ENCODE results near the gene ATP5F1D.
A peak's percentile ranks its signal among the peaks of the same experiment; 100 is the strongest.
"Not testable (repeated sequence)": the region's sequence is repeated elsewhere in the genome, so short reads cannot be mapped to it uniquely, and the experiment has no call there.

ATP5F1D gene

DNA sequence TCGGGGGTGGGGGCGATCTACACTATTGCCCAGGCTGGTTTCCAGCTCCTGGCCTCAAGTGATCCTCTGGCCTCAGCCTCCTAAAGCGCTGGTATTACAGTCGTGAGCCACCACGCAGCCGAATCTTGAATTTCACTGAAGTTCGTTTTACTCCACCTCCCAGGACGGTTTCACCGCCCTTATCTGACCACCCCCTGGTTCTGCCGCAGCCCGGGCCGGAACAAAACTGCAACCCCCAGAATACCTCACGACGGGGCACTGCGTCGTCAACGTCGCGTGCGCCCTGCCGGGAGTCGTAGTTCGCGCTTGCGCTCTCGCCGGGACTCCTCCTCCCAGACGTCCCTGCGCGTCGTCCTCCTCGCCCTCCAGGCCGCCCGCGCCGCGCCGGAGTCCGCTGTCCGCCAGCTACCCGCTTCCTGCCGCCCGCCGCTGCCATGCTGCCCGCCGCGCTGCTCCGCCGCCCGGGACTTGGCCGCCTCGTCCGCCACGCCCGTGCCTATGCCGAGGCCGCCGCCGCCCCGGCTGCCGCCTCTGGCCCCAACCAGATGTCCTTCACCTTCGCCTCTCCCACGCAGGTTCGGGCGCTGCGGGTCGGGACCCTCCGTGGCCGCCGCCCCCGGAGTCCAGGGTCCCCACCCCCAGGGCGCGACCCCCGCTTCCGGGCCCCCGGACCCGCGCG lies at the start of gene ATP5F1D:
TSS of gene ATP5F1D (plus strand) at position 335 of the 679 bp plus-strand sequence. CDS start at position 435, 100 bp downstream.
- peak; percentile 79 for DNase-seq (ENCODE audit: low read depth)

DNA sequence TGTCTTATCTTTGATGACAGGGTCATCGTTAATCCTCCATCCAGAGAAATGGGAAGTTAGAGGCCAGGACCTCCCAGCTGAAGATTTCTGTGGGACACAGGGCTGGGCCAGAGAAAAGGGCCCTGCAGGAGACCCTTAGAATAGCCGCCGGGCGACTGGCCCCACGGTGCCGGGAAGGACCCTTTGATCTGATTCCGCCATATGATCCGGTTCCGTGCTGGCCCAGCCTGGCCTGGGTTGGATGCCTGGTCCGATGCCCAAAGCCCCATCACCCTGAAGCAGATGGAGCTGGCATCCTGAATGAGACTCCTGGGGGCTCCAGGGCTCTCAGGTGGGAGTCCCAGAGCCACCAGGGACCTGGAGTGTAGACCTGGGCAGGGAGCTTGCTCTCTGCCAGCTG lies 42.0 kb upstream of the ATP5F1D start:
- no peak for DNase-seq (ENCODE audit: low read depth)

DNA sequence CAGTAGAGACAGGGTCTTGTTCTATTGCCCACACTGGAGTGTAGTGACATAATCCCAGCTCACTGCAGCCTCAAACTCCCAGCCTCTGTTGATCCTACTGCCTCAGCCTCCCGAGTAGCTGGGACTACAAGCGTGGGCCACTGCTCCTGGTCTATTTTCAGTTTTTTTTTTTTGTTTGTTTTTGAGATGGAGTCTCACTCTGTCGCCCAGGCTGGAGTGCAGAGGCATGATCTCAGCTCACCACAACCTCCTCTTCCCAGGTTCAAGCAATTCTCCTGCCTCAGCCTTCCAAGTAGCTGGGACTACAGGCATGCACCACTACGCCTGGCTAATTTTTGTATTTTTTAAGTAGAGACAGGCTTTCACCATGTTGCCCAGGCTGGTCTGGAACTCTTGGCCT lies 40.9 kb upstream of the ATP5F1D start:
- not testable (repeated sequence) for DNase-seq (ENCODE audit: low read depth)

DNA sequence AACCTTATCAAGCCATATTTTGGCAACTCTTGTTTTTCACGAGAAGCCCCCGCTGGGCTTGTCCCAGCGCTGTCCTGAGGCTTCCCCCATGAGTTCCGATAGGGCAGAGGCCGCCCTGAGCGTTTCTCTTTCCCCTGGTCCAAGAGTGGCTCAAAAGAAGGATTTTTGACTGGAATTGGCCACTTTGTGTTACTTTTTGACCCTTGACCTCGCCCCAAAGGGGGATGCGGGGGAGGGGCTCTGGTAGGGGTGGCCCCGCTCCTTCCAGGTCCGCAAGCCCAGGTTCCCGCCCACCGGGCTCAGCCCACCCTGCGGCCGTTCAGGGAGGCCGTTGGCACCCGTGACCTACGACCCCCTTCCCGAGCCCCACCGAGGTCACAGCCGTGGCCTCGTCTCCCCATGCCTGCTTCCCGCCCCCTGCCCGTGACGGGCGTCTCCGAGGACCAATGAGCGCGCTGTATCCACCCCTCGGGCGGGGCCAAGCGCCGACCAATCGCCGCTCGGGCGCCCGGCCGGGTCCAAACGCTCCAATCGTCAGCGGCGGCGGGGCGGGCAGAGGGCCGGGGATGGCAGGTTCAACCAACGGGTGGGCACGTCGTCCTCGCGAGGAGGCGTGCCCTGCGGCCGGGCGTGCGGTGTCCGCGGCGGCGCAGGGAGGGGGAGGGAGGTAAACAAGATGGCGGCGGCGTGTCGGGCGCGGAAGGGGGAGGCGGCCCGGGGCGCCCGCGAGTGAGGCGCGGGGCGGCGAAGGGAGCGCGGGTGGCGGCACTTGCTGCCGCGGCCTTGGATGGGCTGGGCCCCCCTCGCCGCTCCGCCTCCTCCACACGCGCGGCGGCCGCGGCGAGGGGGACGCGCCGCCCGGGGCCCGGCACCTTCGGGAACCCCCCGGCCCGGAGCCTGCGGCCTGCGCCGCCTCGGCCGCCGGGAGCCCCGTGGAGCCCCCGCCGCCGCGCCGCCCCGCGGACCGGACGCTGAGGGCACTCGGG lies 36.1 kb upstream of the ATP5F1D start, which contains the start of gene STK11:
TSS of gene STK11 (plus strand) at position 665 of the 986 bp plus-strand sequence. CDS start 1,136 bp downstream, outside the sequence.
- peak; percentile 98 for DNase-seq (ENCODE audit: low read depth)

DNA sequence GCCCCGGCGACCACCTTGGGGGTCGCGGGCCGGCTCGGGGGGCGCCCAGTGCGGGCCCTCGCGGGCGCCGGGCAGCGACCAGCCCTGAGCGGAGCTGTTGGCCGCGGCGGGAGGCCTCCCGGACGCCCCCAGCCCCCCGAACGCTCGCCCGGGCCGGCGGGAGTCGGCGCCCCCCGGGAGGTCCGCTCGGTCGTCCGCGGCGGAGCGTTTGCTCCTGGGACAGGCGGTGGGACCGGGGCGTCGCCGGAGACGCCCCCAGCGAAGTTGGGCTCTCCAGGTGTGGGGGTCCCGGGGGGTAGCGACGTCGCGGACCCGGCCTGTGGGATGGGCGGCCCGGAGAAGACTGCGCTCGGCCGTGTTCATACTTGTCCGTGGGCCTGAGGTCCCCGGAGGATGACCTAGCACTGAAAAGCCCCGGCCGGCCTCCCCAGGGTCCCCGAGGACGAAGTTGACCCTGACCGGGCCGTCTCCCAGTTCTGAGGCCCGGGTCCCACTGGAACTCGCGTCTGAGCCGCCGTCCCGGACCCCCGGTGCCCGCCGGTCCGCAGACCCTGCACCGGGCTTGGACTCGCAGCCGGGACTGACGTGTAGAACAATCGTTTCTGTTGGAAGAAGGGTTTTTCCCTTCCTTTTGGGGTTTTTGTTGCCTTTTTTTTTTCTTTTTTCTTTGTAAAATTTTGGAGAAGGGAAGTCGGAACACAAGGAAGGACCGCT lies 35.2 kb upstream of the ATP5F1D start:
- DNase-seq (ENCODE audit: low read depth) = no peak

DNA sequence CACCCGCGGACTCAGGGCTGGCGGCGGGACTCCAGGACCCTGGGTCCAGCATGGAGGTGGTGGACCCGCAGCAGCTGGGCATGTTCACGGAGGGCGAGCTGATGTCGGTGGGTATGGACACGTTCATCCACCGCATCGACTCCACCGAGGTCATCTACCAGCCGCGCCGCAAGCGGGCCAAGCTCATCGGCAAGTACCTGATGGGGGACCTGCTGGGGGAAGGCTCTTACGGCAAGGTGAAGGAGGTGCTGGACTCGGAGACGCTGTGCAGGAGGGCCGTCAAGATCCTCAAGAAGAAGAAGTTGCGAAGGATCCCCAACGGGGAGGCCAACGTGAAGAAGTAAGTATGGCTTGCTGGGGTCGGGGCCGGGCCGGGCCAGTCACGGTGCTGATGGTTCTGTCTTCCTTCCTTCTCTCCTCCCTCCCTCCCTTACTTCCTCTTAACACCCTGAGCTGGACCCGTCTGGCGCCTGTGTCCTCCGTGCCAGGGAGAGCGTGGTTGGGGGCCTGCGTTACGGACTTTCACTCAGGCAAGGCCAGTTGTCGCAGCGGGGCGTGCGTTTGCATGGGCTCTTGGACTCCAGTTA lies 34.6 kb upstream of the ATP5F1D start:
- DNase-seq (ENCODE audit: low read depth) = no peak

DNA sequence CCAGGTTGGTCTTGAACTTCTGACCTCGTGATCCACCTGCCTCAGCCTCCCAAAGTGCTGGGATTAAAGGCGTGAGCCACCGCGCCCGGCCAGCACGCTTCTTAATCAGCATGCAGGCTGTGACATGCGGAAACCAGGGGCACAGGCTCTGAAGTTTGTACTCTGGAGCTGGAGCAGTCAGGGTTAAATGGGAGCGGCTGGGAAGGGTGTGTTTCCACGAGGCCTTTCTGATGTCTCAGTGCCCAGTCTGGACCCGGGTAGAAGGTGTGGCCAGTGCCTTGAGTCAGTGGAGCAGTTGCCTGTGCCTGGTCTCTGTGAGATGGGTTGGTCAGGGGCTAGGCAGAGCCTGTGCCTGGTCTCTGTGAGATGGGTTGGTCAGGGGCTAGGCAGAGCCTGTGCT lies 32.7 kb upstream of the ATP5F1D start:
- not testable (repeated sequence) for DNase-seq (ENCODE audit: low read depth)

DNA sequence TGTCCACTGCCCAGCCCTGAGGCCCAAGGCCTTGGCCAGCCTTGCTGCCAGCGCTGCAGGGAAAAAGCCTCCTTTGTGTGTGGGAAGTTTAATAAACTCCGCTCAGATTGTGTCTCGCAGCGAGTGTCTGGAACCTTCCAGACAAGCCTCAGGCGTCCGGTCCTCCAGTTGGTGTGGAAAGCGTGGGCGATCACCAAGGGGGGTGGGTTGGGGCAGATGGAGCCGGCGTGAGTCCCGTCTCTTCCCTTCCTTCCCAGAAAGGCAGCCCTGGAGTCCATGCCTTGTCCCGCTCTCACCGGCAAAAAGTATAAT lies 31.4 kb upstream of the ATP5F1D start:
- no peak for DNase-seq (ENCODE audit: low read depth)

DNA sequence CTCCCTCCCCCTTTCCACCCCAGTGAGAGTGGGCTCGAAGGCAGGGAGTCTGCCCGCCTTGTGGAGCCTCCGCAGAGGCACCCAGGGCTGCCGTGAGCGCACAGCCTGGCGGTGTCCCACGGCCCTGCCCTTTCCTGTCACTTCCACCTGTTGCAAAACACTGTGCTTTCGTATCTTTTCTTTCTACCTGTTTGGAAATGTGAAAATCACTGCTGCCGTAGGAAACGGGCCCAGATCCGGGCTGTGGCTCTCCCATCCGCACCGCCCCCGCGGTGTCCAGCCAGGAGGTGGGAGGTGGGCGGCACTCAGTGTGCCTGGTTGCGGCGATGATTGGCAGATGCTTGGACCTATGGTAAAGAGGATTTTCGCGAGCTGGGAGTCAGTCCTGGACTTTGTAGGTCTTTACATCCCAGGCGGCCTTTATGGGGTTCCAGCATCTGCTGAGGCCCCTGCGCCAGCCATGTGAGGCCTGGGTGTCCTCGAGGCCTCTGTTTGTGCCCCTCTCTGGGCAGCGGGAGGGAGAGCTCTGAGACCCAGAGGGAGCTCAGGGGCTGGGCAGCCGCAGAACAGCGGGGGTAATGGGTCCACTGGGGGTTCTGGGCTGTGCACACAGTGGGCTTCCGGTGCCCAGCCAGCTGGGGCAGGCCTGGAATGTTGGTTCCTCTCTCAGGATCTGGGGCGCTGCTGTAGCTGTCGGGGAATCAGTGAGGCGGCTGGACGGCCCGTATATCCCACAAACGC lies 29.9 kb upstream of the ATP5F1D start:
- DNase-seq (ENCODE audit: low read depth) = no peak

DNA sequence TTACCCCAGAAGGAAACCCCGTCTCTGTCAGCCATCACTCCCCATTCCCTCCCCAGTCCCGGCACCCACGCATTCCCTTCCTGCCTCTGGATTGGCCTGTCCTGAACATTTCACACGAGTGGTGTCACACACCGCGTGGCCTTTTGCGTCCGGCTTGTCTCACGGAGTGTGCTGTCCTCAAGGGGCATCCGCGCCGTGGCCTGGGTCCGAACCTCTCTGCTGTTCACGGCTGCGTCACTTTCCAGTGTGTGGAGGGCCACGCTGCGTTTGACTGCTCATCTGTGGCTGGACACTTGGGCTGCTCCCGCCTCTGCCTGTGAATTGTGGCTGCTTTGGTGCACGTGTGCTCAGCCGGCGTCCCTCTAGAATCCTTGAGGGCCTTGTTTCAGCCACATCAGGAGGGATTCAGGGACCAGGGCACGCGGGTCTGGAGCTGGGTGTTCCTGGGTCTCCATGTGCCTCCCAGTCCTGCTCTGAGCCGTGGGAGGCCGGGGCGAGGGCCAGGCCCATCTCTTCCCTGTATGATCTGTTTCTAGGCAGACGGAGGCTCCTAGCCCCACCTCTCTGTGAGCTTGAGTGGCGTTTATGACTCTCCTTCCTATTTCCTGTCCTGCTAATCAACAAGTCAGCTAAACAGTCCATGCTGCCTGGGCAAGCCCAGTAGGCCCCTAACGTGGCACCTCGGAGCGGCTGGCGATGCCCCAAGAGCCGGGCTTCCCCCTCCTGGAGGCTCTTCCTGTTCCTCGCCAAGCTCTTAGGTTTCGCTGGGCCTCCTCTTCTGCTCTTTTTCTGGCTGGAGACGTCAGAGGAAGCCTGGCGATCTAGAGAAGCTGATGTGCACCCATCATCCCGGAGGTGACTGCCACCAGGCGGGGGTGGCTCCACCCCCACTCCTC lies 27.9 kb upstream of the ATP5F1D start:
- no peak for DNase-seq (ENCODE audit: low read depth)

DNA sequence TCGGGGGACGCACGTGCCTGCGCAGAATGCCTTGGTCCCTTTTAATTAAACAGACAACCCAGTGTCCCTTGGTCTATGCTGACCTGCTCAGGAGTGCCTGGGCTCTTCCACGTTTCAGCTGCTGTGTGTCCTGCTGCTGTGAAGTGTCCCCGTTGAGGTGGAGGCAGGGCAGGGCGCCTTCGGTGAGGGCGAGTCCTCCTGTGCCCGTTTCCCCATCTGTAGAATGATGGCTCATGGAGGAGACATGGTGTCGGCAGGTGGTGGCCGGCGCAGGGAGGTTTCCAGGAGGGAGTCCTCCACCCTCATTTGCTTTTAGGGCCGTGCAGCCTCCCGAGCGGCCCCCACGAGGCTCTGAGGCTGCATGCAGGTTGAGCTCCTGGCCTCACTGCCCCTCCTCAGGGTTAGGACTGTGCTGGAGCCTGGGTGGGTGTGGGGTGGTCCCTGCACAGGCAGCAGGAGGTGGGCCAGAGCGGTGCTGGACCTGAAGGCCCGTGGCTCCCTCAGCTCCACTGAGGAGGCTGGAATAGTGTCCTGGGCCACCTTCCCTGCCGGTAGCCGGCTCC lies 27.2 kb upstream of the ATP5F1D start:
- no peak for DNase-seq (ENCODE audit: low read depth)

DNA sequence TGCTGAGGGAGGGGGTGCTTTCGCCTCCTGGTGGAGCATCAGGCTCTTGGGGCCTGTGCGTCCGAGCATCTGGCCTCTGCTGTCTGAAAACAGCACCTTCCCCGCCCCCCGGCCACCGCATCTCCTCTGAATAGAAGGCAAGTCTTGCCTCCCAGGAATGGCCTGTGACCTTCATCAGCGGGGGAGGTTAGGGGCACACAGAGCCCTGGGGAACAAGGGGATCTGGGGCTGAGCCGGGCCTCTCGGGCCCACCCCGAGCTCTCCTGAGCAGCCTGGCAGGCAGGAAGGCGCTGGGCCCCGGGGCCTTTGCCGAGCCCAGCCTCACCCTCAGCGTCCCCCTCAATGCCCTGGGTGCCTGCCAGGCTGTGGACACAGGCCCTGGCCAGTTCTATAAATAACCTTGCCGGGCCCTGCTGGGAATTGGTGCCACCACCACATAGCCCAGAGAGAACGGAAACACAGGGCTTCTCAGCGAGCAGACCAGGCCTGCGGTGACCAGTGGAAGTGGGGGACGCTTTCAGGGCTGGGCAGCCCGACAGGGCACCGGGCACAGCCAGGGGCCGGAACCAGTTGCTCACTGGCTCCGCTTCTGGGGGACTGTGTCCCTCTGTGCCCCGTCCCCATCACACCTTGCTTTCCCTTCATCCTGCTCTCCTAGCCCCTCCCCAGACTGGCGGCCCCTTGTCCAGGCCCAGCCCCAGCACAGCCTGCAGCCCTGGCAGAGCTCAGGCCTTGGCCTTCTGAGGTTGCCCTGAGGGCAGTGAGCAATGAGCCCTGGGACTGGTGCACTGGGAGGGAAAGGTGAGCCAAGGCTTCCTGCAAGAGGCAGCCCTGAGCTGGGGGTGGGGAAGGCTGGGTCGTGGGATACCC lies 26.5 kb upstream of the ATP5F1D start:
- no peak for DNase-seq (ENCODE audit: low read depth)

DNA sequence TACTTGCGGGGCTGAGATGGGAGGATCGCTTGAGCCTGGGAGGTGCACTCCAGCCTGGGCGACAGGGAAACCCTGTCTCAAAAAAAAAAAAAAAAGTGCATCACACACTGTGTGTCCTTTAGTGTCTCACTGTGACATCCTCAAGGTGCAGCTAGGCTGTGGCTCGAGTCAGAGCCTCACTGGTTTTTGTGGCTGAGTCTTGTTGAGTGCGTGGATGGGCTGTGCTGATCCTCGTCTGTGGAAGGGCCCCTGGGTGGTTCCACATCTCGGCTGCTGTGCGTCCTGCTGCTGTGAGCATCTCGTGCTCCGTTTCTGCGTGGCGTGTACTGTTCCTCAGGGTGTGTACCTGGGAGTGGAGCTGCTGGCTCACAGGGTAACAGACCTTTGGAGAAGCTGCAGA lies 24.8 kb upstream of the ATP5F1D start:
- no peak for DNase-seq (ENCODE audit: low read depth)

DNA sequence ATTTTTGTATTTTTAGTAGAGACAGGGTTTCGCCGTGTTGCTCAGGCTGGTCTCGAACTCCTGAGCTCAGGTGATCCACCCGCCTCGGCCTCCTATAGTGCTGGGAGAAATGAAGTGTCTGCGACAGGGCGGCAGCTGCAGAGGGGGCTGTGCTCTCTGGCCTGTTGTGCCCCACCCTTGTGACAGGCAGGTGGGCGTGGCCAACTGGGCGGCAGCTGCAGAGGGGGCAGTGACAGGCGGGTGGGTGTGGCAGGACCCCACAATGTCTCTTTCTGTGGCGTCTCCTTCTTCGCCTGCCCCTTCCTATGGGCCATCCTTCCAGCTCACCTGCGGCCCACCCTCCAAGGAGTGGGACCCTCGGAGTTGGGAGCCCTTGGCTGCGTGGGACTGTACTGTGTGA lies 24.2 kb upstream of the ATP5F1D start:
- no peak for DNase-seq (ENCODE audit: low read depth)

DNA sequence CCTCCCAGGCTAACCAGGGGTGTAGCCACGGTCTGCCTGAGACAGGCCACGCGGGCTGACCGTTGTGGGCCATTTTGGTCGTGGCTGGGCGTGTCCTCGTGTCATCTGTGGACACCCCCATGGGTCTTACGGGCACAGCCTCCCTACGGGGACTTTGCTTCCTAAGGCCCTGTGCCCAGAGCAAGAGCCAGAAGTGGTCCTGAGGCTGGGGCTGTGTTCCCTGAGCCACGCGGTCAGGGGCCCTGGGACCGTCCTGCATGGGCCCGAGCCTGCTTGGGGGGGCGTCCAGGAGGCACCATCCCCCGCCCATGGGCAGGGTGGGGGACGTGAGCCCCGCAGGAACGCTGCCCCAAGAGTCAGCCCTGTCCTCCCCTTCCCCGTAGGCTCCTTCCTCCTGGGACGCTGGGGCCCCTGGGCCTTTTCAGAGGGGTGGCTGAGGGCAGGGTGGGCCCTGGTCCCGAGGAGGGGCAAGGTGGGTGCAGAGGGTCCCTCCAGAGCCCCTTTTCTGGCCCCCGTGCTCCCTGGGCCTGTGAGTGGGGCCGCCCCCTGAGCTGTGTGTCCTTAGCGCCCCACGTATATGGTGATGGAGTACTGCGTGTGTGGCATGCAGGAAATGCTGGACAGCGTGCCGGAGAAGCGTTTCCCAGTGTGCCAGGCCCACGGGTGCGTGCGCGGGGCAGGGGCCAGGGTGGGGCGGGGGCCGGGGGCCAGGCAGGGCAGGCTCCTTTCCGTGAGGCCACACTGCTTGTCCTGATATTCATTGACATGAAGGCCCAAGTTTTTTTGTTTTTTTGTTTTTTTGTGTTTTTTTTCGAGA lies 22.6 kb upstream of the ATP5F1D start:
- no peak for DNase-seq (ENCODE audit: low read depth)

DNA sequence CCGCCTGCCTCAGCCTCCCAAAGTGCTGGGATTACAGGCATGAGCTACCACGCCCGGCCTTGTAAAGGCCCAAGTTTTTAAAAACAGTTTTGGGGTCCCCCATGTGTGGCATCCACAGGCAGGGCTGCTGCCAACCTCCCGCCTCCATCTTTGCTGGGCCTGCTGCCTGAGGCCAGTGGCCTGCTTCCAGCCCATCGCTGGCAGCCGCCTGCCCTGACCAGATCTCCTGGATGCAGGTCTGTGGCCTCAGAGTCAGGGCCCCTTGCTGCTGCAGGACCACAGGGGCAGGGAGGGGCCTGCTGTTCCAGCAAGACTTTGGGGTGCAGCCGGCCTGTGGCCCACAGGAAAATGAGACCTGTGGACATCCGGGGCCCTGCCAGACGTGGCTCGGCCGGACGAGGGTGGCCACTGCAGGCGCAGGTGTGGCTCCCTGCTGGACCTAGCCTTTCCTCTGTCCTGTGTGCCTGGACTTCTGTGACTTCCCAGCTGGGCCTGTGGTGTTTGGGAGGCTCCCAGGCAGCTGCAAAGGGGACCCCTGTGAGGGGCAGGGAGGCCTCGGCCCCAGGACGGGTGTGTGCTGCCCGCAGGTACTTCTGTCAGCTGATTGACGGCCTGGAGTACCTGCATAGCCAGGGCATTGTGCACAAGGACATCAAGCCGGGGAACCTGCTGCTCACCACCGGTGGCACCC lies 21.6 kb upstream of the ATP5F1D start:
- DNase-seq (ENCODE audit: low read depth) = no peak

DNA sequence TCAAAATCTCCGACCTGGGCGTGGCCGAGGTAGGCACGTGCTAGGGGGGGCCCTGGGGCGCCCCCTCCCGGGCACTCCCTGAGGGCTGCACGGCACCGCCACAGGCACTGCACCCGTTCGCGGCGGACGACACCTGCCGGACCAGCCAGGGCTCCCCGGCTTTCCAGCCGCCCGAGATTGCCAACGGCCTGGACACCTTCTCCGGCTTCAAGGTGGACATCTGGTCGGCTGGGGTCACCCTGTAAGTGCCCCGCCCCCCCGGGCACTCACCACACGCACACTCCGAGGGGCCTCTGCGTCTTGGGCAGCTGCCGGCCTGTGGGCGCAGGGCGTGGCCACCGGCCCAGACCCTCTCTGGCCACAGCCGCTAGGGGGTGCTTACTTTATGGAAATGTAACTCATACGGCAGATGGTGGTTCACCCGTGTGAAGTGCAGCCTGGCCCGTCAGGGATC lies 21.0 kb upstream of the ATP5F1D start:
- no peak for DNase-seq (ENCODE audit: low read depth)

Data from stimulated activated CD8-positive, alpha-beta memory T cell treated with anti-CD3 and anti-CD28 coated beads, Interleukin-15, amount 100 ng/mL, for 1 hour (primary cell).